NCI-H2171 (cell line): Measurements from ENCODE around the gene ZNHIT3.

ENCODE experiments used
- DNase-seq: peaks from one replicate; lab custom pipeline; 2025; lab: John Stamatoyannopoulos, UW

Gene ZNHIT3

GRCh38 chr17:36512641-36513040 lies 26.2 kb downstream of the ZNHIT3 start:
- DNase-seq, result no peak

GRCh38 chr17:36514856-36515255 lies 28.4 kb downstream of the ZNHIT3 start:
- DNase-seq, result no peak

DNA sequence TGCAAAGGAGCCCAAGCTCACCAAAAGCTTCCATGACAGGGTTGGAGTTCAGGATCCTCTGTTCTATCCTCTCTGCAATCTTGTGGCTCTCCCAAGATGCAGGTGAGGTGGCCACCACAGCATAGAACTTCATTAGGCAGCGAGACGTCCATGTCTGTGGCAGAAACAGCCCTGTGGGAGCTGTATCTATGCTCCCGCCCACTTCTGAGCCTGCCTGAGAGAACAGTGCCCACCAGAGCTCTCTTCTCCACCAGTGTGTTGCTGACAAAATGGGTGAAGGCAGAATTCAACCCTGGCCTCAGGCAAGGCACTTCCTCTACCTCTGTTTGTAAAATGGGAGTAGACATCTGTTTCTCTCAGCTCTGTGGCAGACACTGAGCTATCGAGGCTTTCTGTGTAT lies 29.4 kb downstream of the ZNHIT3 start:
- DNase-seq, result no peak

- peak; percentile 4 for DNase-seq
Measured at GRCh38 chr17:36523113-36523512, 36.6 kb downstream of the ZNHIT3 start.

- no peak for DNase-seq
Measured at GRCh38 chr17:36524428-36524876, 38.0 kb downstream of the ZNHIT3 start.

- DNase-seq, result no peak
Measured at GRCh38 chr17:36525113-36525512, 38.6 kb downstream of the ZNHIT3 start.

DNA sequence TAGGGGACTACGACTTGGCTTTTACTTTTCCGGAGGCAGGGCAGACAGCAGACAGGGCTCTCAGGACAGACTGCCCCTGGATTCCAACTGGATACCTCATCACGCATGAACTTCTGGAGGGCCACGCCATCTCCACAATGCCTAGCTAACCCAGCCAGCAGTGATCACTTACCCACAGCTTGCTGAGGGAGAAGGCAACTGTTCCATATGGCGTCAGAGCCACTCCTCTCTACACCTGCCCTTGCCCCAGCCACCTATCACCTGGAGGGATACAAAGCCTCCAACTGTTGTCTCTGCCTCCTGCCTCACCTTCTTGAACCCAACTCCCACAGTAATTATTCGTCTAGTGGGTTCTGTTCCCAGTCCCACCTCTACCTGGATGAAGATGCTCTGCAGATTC lies 39.4 kb downstream of the ZNHIT3 start:
- no peak for DNase-seq

DNA sequence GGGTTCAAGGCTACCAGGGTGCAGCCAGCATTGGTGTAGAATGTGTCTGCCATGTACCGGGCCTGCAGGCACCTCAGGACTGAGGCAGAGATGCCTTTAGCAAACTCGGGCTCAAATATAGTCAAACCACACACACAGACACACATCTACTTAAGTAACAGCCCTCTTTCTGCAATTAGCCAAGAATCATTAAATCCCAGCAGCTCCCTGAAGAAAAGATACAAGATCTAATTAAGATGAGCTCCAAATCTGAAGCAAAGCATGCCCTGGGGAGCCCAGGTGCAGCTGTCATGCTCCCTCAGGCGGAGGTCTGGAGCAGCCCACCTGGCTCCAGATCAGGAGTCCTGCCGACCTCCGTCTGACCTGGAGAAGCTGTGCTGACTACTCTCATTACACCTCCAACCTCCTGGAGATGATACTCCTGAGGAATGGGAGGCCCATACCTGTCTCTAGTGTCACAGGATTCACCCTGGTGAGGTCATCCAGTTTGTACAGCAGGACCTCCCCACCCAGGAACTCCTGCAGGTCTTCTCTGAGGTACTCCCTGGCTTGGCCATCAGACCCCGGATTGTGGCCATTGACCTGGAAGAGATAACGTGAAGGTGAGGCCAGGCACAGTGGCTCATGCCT lies 41.3 kb downstream of the ZNHIT3 start:
- DNase-seq, result peak; percentile 56

GRCh38 chr17:36529121-36529520 lies 42.6 kb downstream of the ZNHIT3 start:
- DNase-seq, result no peak

GRCh38 chr17:36532435-36532975 lies 46.0 kb downstream of the ZNHIT3 start:
- no peak for DNase-seq

DNA sequence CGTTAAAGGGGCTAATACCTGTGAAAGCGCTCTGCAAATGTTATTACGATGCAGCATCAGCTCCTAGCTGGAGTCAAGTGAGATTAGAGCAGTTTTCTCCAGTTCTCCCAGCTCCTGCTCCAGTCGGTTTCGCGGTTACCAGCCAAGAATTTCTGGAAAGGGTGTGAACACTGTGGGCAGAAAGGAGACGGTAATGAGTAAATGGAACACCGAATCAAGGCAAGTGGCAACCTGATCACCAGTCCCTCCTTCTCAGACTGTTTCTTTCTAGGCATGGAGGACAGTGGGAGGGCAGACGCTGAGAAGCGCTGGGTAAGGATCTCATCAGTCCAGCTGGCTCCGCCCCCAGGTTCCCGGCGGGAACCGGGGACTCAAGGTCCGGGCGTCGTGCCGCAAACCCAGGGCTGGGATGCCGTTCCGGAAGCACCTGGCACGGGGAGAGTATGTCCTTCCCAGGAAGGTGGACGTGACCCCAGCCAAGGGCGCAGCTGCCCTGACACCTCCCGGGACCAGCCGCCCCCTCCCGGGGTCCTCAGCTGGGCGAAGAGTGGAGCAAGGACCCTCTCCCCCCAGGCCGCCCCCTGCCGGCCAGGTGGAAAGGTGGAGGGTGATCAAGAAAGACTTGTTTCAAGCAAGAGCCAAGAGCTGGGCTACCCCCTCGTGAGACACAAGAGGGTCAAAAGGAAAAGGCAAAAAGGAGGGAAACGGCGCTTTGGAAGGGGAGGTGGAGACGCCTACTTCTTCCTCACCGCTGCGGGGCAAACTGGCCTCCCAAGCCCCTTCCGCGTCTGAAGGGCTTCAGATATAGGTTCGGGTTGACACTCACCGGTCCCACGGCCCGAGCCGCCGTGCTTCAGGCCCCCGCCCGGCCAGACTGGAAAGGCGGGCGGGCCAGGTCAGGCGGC lies 47.7 kb downstream of the ZNHIT3 start:
- peak; percentile 74 for DNase-seq

DNA sequence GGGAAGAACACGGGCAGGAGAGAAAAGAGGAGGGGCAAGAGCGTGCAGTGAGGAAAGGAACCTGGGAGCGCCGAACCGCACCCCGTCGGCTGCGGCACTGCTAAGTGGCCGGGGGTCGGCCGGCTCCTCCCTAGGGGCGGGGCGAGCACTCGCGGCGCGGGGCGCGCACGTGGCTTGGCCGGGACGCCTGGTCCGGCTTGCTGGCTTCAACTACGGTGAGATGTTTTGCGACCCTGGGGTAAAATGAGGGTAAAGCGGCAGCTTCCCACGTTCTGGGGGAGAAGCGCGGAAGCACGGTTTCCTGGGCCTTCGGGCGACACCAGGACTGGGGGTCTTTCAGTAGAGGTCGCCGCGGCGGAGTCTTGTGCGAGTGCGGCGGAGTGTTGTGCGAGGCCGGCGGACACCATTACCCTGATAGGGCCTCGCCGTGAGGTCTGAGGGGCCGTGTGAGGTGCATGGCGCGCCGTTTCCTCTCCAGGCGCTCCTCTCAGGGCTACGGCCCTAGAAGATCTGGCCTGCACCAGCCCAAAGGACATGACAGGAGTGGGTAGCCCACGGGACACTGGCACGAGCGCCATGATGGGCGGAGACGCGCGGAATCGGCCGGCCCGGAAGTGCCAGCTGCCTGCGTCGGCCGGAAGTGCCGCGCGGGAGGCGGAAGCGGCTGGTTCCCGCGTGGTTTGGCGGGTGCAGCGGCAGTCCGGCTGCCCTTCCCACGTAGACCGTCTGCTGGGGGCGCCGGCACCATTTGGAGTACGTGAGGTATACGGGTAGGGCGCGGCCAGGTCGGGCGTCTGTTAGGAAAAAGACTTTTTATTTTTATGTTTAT lies 48.6 kb downstream of the ZNHIT3 start, which contains the start of the genes MYO19 and PIGW:
Gene MYO19, minus strand, starts transcription at position 29 of the 829 bp plus-strand sequence. CDS start 2,330 bp downstream, outside the sequence.
Gene PIGW, plus strand, starts transcription at position 148 of the 829 bp plus-strand sequence. CDS start 2,115 bp downstream, outside the sequence.
- peak; percentile 92 for DNase-seq

DNA sequence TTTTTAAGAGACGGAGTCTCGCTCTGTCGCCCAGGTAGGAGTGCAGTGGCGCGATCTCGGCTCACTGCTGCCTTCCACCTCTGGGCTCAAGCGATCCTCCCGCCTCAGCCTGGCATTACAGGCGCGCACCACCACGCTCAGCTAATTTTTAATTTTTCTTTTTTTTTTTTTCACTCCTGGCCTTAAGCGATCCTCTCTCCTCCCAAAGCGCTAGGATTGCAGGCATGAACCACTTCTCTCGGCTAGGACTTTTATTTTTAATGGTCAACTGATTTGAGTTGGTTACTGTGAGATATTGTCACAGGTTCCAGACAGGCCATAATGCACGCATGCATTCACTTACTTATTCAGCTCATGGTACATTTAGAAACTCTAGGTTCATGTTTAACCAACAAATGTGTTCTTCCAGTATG lies 49.2 kb downstream of the ZNHIT3 start:
- DNase-seq, result no peak

DNA sequence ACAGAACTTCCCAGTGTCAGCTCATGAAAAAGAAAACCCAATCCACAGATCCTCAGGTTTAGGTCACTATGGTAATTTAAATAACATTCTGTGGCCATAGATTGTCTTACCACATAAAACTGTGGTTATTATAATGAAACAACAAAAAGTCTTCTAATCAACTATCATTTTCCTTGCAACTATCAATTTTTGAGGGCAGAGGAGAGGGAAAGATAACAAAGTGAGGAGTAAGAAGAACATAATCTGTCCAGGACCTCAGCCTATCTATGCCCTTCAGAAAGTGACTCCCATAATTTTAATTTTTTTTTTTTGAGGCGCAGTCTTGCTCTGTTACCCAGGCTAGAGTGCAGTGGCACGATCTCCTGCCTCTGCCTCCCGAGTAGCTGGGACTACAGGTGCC lies 54.2 kb downstream of the ZNHIT3 start:
- DNase-seq, result no peak

DNA sequence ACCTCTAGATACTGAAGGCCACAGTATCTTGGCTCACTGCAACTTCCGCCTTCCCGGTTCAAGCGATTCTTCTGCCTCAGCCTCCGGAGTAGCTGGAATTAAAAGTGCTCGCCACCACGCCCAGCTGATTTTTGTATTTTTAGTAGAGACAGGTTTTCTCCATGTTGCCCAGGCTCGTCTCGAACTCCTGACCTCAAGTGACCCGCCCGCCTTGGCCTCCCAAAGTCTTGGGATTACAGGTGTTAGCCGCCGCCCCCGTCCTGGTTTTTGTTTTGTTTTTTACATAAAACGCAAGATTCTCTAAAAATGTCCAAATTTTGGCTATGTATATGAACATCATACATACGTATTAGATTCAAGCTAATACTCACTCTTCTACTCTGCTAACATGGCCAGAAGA lies 56.3 kb downstream of the ZNHIT3 start:
- no peak for DNase-seq

DNA sequence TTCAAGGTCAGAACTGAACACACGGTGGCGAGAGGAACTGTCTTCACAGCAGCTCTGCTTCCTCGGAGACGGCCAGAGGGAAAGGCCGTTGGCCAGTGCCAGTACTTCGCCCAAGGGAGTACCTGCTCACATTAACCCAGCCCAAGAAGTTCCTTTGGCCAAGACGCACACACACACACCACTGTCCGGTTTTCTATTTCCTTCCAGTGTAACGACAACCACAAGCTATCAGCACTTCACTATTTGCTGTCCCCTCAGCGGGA lies 57.5 kb downstream of the ZNHIT3 start:
- DNase-seq, result no peak

- peak; percentile 93 for DNase-seq
Measured at GRCh38 chr17:36544307-36545076, 58.0 kb downstream of the ZNHIT3 start, which contains the start of gene GGNBP2. Gene GGNBP2 (plus strand): TSS chr17:36544919. CDS start chr17:36545725, 806 bp downstream.

GRCh38 chr17:36545077-36545464 lies 58.6 kb downstream of the ZNHIT3 start:
- no peak for DNase-seq
